ENCODE data around the gene NFKB1.
"Not testable (repeated sequence)": the region's sequence is repeated elsewhere in the genome, so short reads cannot be mapped to it uniquely, and the experiment has no call there.

The NFKB1 gene

DNA sequence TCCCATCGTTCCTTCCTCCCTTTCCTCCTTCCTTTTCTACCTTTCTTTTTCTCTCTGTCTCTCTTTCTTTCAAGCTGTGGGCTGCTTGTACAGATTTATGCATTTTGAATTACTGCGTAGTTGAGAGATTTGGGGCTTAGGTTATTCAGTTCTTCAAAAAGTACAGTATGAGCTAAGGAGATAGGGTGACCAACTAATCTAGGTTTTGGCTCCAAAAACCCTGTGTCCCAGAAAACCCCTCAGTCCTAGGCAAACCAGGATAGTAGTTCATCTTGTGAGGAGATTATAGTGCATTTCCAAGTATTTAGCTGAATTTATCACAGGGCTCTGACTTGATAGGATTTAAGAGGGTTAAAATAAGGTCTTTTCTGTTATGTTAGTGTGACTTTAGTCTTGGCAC lies 64.5 kb downstream of the NFKB1 start:
- DNase-seq (ENCODE audit: low spot score): no peak

DNA sequence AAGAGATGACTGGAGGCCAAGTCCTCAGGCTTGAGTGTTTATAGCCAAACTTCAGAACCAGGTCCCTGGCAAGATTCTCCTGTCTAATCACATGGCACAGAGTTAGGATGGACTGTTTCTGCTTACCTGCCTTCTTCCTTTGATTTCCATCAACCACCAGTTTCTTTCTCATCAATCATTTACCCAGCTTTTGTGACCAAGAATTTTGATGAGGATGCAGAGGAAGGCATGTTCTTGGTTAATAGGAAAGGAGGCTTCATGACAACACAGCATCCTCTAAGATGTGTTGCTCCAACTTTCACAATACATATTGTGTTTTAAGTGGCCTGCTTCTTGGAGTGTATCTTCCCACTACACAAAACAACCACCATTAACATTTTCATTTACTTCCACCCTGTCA lies 65.3 kb downstream of the NFKB1 start:
- no peak for DNase-seq (ENCODE audit: low spot score)

- no peak for DNase-seq (ENCODE audit: low spot score)
Measured at GRCh38 chr4:102567427-102567826, 66.3 kb downstream of the NFKB1 start.

DNA sequence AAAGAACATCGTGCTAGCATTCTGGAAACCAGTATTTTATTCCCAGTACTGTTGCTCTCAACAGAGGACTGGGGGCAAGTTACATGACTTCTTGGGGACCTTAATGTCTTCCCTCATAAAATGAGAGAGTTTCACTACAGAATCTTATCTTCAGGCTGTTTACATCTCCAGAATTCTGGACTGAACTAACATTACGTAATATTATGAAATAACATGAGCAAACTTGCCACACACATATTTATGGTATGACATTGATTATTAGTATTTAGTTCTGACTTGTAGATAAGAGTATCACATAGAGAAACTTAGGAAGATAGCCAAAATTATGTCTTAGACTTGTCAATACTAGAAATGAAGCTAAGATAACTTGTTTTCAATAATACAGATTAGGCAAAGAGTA lies 68.0 kb downstream of the NFKB1 start:
- DNase-seq (ENCODE audit: low spot score): no peak

- DNase-seq (ENCODE audit: low spot score): not testable (repeated sequence)
Measured at GRCh38 chr4:102570211-102570610, 69.1 kb downstream of the NFKB1 start.

DNA sequence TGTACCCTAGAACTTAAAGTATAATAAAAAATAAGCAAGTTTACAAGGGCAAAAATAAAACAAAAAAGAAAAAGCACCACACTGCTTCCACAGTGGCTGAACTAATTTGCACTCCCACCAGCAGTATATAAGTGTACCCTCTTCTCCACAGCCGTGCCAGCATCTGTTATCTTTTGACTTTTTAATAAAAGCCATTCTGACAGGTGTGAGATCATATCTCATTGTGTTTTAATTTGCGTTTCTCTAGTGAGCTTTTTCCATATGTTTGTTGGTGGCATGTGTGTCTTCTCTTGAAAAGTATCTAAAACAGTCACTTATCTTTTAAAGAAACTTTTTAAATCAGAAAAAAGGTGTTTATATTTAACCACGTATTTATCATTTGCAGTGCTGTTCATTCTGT lies 71.3 kb downstream of the NFKB1 start:
- DNase-seq (ENCODE audit: low spot score): no peak

GRCh38 chr4:102574317-102574716 lies 73.2 kb downstream of the NFKB1 start:
- no peak for DNase-seq (ENCODE audit: low spot score)

GRCh38 chr4:102575369-102576129 lies 74.4 kb downstream of the NFKB1 start:
- DNase-seq (ENCODE audit: low spot score): no peak

GRCh38 chr4:102578270-102578669 lies 77.1 kb downstream of the NFKB1 start:
- no peak for DNase-seq (ENCODE audit: low spot score)

DNA sequence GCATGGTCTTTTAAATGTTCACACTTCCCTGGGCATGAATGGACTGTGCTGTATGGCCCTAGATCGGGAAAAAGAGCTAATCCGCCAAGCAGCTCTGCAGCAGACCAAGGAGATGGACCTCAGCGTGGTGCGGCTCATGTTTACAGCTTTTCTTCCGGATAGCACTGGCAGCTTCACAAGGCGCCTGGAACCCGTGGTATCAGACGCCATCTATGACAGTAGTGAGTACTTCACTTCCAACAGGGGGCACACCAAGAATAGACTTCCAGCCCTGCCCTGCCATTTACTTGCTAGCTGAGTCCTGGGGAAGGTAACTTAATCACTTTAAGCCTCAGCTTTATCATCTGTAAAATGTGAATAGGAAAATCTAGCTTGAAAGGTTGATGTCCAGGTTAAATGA lies 77.7 kb downstream of the NFKB1 start:
- peak; percentile 72 for DNase-seq (ENCODE audit: low spot score)

- no peak for DNase-seq (ENCODE audit: low spot score)
Measured at GRCh38 chr4:102579794-102580462, 78.8 kb downstream of the NFKB1 start.

- DNase-seq (ENCODE audit: low spot score): no peak
Measured at GRCh38 chr4:102580463-102580842, 79.3 kb downstream of the NFKB1 start.

DNA sequence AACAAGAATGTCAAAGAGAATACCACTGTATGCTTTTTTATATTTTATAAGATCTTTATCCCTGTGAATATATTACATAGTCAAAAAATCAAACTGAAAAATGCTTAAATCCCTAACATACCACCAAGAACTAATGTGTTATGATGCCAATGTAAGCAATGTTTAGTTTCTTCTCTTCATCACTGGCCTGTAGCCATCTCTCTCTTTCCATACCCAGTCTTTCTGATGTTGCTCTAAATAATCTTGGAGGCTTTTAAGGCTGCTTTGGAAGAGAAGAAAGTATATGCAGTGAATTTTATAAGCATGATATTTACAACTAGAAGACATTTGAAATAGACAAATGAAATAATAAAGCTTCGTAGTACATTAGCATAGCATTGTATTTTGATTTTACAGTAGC lies 82.9 kb downstream of the NFKB1 start:
- no peak for DNase-seq (ENCODE audit: low spot score)

GRCh38 chr4:102585329-102585728 lies 84.2 kb downstream of the NFKB1 start:
- no peak for DNase-seq (ENCODE audit: low spot score)

- DNase-seq (ENCODE audit: low spot score): no peak
Measured at GRCh38 chr4:102586002-102586643, 85.0 kb downstream of the NFKB1 start.

DNA sequence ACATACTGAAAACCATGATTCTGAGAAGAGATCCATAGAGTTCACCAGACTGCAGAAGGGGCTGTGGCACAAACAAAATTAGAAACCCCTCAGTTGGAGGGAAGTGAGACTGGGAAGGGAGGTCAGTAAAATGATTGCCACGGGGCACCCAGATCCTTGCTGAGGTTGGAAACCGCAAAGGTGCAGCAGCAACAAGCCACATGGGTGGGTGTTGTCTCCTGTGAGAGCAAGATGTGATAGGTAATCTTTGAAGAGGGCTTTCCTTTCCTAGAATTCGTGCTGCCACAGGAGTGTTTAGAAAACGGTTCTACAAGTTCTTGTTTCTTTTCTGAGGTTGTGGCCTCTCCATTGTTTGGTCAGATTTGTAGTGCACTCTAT lies 85.5 kb downstream of the NFKB1 start:
- no peak for DNase-seq (ENCODE audit: low spot score)

- no peak for DNase-seq (ENCODE audit: low spot score)
Measured at GRCh38 chr4:102589743-102590142, 88.6 kb downstream of the NFKB1 start.

DNA sequence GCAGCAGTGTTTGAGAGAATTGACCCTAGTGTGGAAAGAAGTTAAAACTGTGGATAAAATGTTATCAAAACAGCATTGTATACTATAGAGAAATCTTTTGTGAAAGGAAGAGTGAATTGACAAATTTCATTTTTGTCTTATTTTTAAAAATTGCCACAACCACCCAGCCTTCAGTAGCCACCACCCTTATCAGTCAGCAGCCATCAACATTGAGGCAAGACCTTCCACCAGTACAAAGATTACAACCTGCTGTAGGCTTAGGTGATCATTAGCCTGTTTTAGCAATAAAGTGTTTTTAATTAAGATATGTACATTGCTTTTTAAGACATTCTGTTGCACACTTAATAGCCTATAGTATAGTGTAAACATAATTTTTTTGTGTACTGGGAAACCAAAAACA lies 91.1 kb downstream of the NFKB1 start:
- DNase-seq (ENCODE audit: low spot score): no peak

DNA sequence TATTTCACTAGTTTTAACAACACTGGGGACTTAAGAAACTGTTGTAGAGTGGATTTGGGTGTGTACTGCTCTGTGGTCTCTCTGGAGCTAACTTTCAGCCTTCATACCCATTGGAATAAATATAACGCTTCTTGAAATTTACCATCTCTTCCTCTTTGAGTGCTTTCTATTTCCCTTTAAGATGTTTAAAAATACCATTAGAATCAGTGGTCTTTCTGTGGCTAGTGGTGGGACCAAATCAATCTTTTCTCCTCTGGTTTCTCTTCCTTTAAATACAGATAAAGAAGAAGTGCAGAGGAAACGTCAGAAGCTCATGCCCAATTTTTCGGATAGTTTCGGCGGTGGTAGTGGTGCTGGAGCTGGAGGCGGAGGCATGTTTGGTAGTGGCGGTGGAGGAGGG lies 92.0 kb downstream of the NFKB1 start:
- DNase-seq (ENCODE audit: low spot score): peak; percentile 28

DNA sequence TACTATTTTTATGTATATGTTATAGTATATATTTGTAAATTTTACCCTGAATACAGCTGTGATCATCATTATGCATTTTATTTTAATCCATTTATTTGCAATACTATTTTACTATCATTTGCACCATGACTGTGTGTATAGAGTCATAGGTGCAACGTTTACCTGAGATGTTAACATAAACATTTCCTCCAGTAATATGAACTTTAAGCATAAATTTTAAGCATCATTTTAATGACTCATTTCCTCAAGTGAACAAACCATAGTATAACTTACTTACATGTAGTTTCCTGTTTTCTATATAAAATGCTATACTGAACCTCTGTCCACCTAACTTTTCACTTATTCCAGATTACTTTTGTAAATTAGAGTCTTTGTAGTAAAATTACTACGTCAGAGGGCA lies 92.8 kb downstream of the NFKB1 start:
- no peak for DNase-seq (ENCODE audit: low spot score)

DNA sequence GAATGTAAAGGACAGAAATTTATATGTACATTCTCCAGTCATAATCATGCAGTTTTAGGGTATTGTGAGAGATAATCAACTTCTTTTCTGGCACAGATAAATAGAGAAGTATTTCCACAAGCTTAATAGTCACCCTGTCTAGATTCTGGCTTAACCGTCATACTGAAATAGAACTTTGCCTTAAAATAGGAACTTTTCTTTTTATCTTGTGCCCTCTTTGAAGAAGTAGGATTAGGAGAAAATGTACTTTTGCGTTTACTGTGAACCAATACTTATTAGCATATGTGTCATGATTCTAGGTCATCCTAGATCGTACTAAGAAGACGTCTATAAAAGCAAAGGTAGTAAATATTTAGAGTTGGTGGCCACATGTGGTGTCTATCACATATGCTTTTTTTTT lies 95.4 kb downstream of the NFKB1 start:
- no peak for DNase-seq (ENCODE audit: low spot score)

DNA sequence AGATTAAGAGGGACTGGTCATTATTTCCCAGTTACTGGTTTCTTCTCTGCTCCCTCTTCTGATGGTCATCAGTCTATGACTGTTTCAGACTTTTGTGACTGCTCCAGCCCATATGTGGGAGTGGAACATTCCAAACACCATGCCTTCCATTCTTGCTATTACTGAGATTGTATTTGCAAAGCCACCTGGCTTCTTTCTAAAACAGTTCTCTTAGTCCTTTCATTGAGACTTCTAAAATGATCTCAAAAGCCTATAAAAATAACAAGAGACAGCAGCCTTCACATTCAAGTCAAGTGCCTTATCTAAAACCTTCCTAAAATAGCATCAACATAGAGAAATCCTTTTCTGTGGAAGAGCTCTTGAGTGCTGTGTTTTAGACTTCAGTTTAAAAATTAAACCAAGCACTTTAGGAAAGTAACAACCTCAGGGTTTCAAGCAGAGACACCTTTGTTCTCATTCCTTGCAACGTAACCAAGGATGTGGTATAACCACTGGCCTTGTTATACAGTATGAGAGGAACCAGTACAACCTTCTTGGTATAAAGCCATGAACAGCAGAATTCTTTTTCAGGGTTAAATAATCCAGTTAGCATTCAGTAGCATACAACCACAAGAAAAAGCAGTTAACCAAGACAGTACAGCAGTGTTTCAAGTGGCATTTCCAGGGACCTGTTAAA lies 97.1 kb downstream of the NFKB1 start:
- no peak for DNase-seq (ENCODE audit: low spot score)
